Liver (tissue), 9 donors: ENCODE results near the gene MST1R. TPM values are rescaled to one million over a fixed set of nuclear protein-coding genes. Genes with fewer than 3 reads are reported as not detected.
A peak's percentile ranks its signal among the peaks of the same experiment; 100 is the strongest.

Experiments
- DNase-seq: peaks from one replicate; pipeline ENCODE4 v3.0.0-alpha.2; 2017; ENCODE audit warnings: low spot score
- H3K27ac ChIP-seq, 2 donors: one replicate each; pipeline ENCODE4 v1.7.0; 2013; ENCODE audit warnings: inconsistent platforms in 2 of 2, low read length in 2 of 2, control low read depth in 1 of 2, low read depth in 1 of 2, mild to moderate bottlenecking in 1 of 2
- H3K27me3 ChIP-seq, 4 donors: one replicate each; pipeline versions ENCODE4 v1.6.1 to v1.7.0; 2013; ENCODE audit warnings: low read length in 3 of 4, inconsistent platforms in 1 of 4, mild to moderate bottlenecking in 1 of 4, moderate library complexity in 1 of 4; ENCODE audit not compliant: control insufficient read depth in 4 of 4, insufficient read depth in 4 of 4
- H3K36me3 ChIP-seq, 4 donors: one replicate each; pipeline versions ENCODE4 v1.6.1 to v1.7.0; 2013; ENCODE audit warnings: low read length in 3 of 4, mild to moderate bottlenecking in 3 of 4, low read depth in 1 of 4, moderate library complexity in 1 of 4; ENCODE audit not compliant: control insufficient read depth in 4 of 4, insufficient read depth in 3 of 4
- H3K4me1 ChIP-seq, 4 donors: one replicate each; pipeline versions ENCODE4 v1.6.1 to v1.7.0; 2013; ENCODE audit warnings: low read length in 3 of 4, mild to moderate bottlenecking in 3 of 4, moderate library complexity in 1 of 4; ENCODE audit not compliant: control insufficient read depth in 4 of 4, insufficient read depth in 4 of 4
- H3K4me3 ChIP-seq, 3 donors: one replicate each; pipeline versions ENCODE4 v1.6.1 to v1.7.0; 2013; ENCODE audit warnings: low read length in 3 of 3, control low read depth in 1 of 3, low read depth in 1 of 3, mild to moderate bottlenecking in 1 of 3
- H3K9ac ChIP-seq, 2 donors: one replicate each; pipeline ENCODE4 v1.7.0; 2013; ENCODE audit warnings: low read length in 2 of 2, mild to moderate bottlenecking in 2 of 2, moderate library complexity in 2 of 2, control low read depth in 1 of 2, low read depth in 1 of 2
- H3K9me3 ChIP-seq, 4 donors: one replicate each; pipeline versions ENCODE4 v1.6.1 to v1.7.0; 2013; ENCODE audit warnings: low read length in 3 of 4; ENCODE audit not compliant: control insufficient read depth in 4 of 4
- ATF3 ChIP-seq: IDR thresholded peaks from 2 replicates; pipeline ENCODE4 v1.6.1; 2016; ENCODE audit warnings: antibody characterized with exemption
- CTCF ChIP-seq: fragments of 150-350 bp; IDR thresholded peaks from 2 replicates; pipeline ENCODE4 v1.5.1; 2017; ENCODE audit warnings: improper control_type of control experiment, low read depth, low read length; ENCODE audit not compliant: missing input control
- FOXA1 ChIP-seq: IDR thresholded peaks from 2 replicates; pipeline ENCODE4 v1.6.1; 2016; ENCODE audit warnings: antibody characterized with exemption
- FOXA2 ChIP-seq: IDR thresholded peaks from 2 replicates; pipeline ENCODE4 v1.6.1; 2016; ENCODE audit warnings: antibody characterized with exemption
- GABPA ChIP-seq, 2 donors: IDR thresholded peaks in 1 of 2; conservative IDR thresholded peaks in 1 of 2; 2 replicates each; pipeline ENCODE4 v1.6.1; 2016; ENCODE audit warnings: antibody characterized with exemption in 2 of 2, mild to moderate bottlenecking in 1 of 2, moderate library complexity in 1 of 2
- HNF4G ChIP-seq: IDR thresholded peaks from 2 replicates; pipeline ENCODE4 v1.6.1; 2016; ENCODE audit warnings: antibody characterized with exemption
- MAX ChIP-seq: IDR thresholded peaks from 2 replicates; pipeline ENCODE4 v1.6.1; 2016; ENCODE audit warnings: antibody characterized with exemption
- NR2F2 ChIP-seq: IDR thresholded peaks from 2 replicates; pipeline ENCODE4 v1.6.1; 2016; ENCODE audit warnings: antibody characterized with exemption
- RAD21 ChIP-seq, 2 donors: IDR thresholded peaks; 2 replicates each; pipeline ENCODE4 v1.6.1; 2016; ENCODE audit warnings: antibody characterized with exemption in 2 of 2, mild to moderate bottlenecking in 2 of 2
- REST ChIP-seq: IDR thresholded peaks from 2 replicates; pipeline ENCODE4 v1.6.1; 2016; ENCODE audit warnings: antibody characterized with exemption, mild to moderate bottlenecking
- RXRA ChIP-seq, 2 donors: IDR thresholded peaks; 2 replicates each; pipeline ENCODE4 v1.6.1; 2017 to 2018; ENCODE audit warnings: antibody characterized with exemption in 2 of 2, mild to moderate bottlenecking in 1 of 2
- SP1 ChIP-seq: IDR thresholded peaks from 2 replicates; pipeline ENCODE4 v1.6.1; 2018; ENCODE audit warnings: antibody characterized with exemption, mild to moderate bottlenecking
- TAF1 ChIP-seq: conservative IDR thresholded peaks from 2 replicates; pipeline ENCODE4 v1.6.1; 2016; ENCODE audit warnings: antibody characterized with exemption, mild to moderate bottlenecking
- YY1 ChIP-seq: IDR thresholded peaks from 2 replicates; pipeline ENCODE4 v1.6.1; 2016; ENCODE audit warnings: antibody characterized with exemption, mild to moderate bottlenecking
- WGBS: extraction: QIAGEN DNeasy Blood & Tissue Kit; methylation state at CpG from one replicate; pipeline ENCODE4 v1.1.7; 2013; 5-methylcytosine and 5-hydroxymethylcytosine counted together
- polyA plus RNA-seq, 2 donors: library from polyadenylated mRNA; stranded (reverse) in 1 of 2; unstranded in 1 of 2; fragments of 200-250 nt in 1 of 2; fragments of >200 nt in 1 of 2; fragmentation: Nextera tagmentation in 1 of 2; extraction: Ambion mirVana in 1 of 2; gene quantifications; one replicate each; pipeline versions ENCODE4 v1.2.1 to v1.2.3, GENCODE V29; 2013 to 2015
- total RNA-seq, 2 donors: library from RNA; depleted of rRNA; stranded (reverse); fragments of >200 nt; gene quantifications; one replicate each; pipeline ENCODE4 v1.2.3, GENCODE V29; 2014
- donor health status: healthy.
- donor health status: healthy.
- donor health status: healthy.
- donor health status: healthy.
- donor health status: healthy.

The MST1R gene
- total and polyA plus RNA-seq, 4 donors = 0.10 to 0.56 (median 0.33) TPM

GRCh38 chr3:49841126-49841696, 62.5 kb downstream of the MST1R start:
- Histone ChIP-seq H3K27ac (no peak overlapping the region), H3K27me3 (no peaks in the 10 kb centered on the region), H3K4me1 (peaks cover 3 to 15% (median 12%) of the 10 kb centered on the region in 4 donors), H3K4me3 (no peak overlapping the region), H3K9me3 (no peaks in the 10 kb centered on the region), H3K9ac (no peak overlapping the region), H3K36me3 (no peaks in the 10 kb centered on the region)
- TF ChIP-seq SP1 (no peak), RAD21 (IDR thresholded peaks at IDR 0.05) (peak; percentile 34 to 43)
- DNase-seq = no peak

- no peak for DNase-seq
- no peaks in the 10 kb centered on the region for H3K9me3 ChIP-seq
- H3K27me3 ChIP-seq = no peaks in the 10 kb centered on the region
- H3K4me1 ChIP-seq = peaks cover 1 to 7% (median 6%) of the 10 kb centered on the region in 4 donors
- H3K36me3 ChIP-seq = no peaks in the 10 kb centered on the region
- no peak for TF ChIP-seq RAD21 (IDR thresholded peaks at IDR 0.05)
- no peak for TF ChIP-seq HNF4G
- no peak for TF ChIP-seq TAF1
- TF ChIP-seq YY1 = no peak
- TF ChIP-seq NR2F2 = no peak
- no peak for TF ChIP-seq FOXA1
- TF ChIP-seq GABPA (IDR thresholded peaks at IDR 0.05 in 1 of 2, conservative IDR thresholded peaks at IDR 0.05 in 1 of 2) = no peak
- no peak for TF ChIP-seq REST
- TF ChIP-seq FOXA2 = no peak
- H3K27ac ChIP-seq = no peak overlapping the region
- no peak overlapping the region for H3K9ac ChIP-seq
- H3K4me3 ChIP-seq = no peak overlapping the region
- WGBS = 73% methylated on average over 2 of the region's 2 CpGs
Observed at GRCh38 chr3:49840388-49840787, 63.3 kb downstream of the MST1R start.

- Histone ChIP-seq H3K27me3 (no peaks in the 10 kb centered on the region), H3K4me3 (peak overlapping the region in 1 of 3 donors; percentile 7), H3K36me3 (no peaks in the 10 kb centered on the region), H3K4me1 (peaks cover 1 to 6% (median 5%) of the 10 kb centered on the region in 4 donors), H3K9ac (peak overlapping the region in 1 of 2 donors; percentile 43), H3K27ac (no peak overlapping the region), H3K9me3 (no peaks in the 10 kb centered on the region)
- peak; percentile 82 for DNase-seq
- WGBS = 31% methylated on average over 6 of the region's 6 CpGs
- no peak for TF ChIP-seq MAX
- TF ChIP-seq HNF4G = no peak
- peak; percentile 30 to 40 for TF ChIP-seq RXRA (IDR thresholded peaks at IDR 0.05)
- TF ChIP-seq GABPA (IDR thresholded peaks at IDR 0.05 in 1 of 2, conservative IDR thresholded peaks at IDR 0.05 in 1 of 2) = no peak
- TF ChIP-seq YY1 = peak; percentile 56
- TF ChIP-seq SP1 = no peak
- TF ChIP-seq RAD21 (IDR thresholded peaks at IDR 0.05) = peak; percentile 92 to 95
- no peak for TF ChIP-seq FOXA1
- TF ChIP-seq TAF1 = no peak
- TF ChIP-seq CTCF = peak; percentile 94
- TF ChIP-seq ATF3 = no peak
- TF ChIP-seq REST = no peak
Observed at GRCh38 chr3:49839193-49839809, 64.4 kb downstream of the MST1R start.
